ENCODE results near the gene TNFSF8. TPM values are rescaled to one million over a fixed set of nuclear protein-coding genes. Genes with fewer than 3 reads are reported as not detected.

The TNFSF8 gene
- total RNA-seq, 1 experiment from 2014 or later = not detected

DNA sequence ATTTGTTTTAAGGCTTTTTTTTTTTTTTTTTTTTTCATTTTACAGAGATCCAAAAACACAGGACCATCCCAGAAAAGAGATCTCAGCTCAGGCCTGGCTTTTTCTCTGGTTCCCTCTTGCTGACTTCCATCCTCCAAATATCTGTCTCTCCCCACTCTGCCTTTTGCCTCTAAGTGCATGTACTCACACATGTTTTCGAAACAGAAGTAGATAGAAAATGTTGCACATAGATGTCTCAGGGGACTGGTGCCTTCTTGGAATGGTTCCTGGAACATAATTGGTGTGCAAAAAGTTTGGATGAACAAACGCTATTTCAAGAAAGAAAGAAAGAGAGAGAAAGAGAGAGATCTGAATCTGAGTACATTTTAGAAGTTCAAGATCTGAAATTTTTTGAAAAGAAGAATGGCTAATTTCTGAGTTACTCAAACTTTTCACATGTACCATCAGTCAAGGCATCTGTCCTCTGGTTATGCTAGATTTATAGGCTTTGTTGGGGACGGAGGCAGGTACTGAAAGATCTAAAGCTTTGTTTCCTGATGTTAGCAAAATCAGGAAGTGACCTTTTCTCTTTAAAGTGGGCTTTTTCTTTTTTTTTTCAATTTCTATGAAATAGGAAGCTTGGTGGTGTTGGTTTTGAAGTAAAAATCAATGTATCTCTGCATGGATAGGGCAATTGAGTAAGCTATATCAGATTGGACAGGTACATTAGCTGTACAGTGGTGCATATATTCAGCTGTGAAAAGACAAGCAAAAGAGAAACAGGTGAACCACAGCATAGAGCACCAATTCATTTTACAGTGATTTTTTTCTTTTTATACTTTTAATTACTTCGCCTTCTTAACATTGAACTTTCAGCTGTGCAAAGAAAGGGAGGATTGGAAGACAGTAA, 8.5 kb upstream of the TNFSF8 start:
- in situ Hi-C loops (cut with HindIII; ENCODE audit: low pct_unique_long_range_greater_than_20kb, low sequenced_read_pairs) = no loop called here
- no peak for DNase-seq (ENCODE audit: low read depth)

DNA sequence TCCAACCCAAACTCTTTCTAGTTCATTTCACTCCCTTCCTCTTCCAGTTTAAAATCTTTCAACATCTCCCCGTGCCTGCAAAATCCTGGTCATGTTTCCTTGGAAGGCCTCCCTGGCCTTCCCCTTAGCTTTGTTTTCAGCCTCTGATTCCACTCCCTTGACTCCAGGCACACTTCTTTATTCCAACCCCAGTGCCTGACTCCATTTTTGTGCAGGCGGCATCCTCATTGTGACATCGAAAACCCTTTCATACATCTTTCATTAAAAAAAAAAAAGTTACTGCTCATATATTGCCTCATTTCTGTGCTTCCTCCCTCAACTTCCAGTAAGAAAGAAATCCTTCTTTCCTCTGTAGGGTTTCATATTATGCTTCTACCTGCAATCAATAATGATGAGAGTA, 7.1 kb upstream of the TNFSF8 start:
- DNase-seq (ENCODE audit: low read depth) = no peak
- in situ Hi-C loops (cut with HindIII; ENCODE audit: low pct_unique_long_range_greater_than_20kb, low sequenced_read_pairs) = no loop called here

DNA sequence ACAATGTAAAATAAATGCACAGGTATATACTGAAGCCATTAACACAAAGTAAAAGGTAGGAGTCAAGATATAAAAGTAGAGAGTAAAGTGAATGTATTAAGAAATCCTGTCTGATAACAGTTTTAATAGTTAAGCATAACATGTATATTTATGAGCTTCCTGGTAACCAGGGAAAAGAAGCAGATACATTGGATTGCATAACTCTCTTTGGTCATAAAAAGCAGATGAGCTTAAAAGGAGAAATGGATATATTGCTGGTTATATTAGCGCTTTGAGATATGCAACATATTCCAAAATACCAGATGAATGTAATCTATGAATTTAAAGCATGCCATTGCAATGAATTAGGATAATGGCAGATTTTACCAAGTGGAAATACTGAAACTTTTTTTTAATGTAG, 6.2 kb upstream of the TNFSF8 start:
- in situ Hi-C loops (cut with HindIII; ENCODE audit: low pct_unique_long_range_greater_than_20kb, low sequenced_read_pairs) = no loop called here
- no peak for DNase-seq (ENCODE audit: low read depth)

DNA sequence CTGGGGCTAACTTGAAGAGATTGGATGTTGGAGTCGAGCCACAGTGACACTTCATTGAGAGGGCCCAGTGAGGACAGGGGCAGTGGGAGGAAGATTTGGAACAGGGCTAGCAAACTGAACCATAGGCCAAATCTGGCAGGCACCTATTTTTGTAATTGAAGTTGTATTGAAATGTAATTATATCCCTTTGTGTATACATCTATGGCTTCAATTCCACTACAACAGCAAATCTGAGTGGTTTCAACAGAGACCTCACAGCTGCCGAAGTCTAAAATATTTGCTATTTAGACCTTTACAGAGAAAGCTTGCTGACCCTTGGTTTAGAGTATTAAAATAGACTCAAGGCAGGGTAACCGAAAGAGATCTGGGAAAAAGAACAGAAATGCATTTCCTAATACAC, 4.7 kb upstream of the TNFSF8 start:
- no peak for DNase-seq (ENCODE audit: low read depth)
- in situ Hi-C loops (cut with HindIII; ENCODE audit: low pct_unique_long_range_greater_than_20kb, low sequenced_read_pairs) = no loop called here

DNA sequence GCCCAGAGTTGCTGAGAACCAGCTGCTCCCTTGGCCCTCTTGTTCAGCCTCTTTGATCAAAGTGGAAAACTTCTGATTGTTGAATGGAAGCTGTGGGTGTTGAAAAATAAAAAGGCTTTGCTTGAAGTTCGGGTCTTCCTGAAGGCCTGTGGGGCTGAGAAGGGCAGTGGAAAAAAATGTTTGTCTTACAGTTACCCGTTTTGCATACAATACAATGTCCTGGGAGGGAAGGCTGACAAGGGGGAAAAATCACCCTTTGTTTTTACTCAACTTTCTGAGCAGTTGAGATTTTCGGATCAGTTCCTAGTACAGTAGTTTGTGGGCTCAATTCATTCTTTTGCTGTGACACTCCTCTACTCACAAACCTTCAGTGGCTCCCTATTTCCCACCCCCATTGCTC, 2.1 kb upstream of the TNFSF8 start:
- in situ Hi-C loops (cut with HindIII; ENCODE audit: low pct_unique_long_range_greater_than_20kb, low sequenced_read_pairs) = no loop called here
- DNase-seq (ENCODE audit: low read depth) = no peak

DNA sequence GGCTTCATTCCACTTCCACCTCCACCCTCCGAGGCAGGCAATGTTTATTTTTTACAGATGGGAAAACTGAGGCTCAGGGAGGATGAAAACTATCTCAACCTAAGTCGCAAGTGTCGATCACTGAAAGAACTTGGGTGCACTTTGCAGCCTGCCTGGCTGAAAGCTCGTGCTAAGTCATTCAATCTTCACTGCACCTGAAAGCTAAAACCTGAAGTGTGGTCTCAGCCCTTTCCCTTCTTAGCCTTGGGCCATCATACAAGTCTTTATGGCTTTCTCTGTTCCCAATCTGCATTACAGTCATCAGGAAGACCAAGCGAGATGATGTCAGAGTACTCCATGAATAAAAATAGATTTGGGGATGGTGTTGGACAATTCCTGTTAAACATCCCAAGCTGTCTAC, 1.0 kb upstream of the TNFSF8 start:
- in situ Hi-C loops (cut with HindIII; ENCODE audit: low pct_unique_long_range_greater_than_20kb, low sequenced_read_pairs) = no loop called here
- DNase-seq (ENCODE audit: low read depth) = no peak

DNA sequence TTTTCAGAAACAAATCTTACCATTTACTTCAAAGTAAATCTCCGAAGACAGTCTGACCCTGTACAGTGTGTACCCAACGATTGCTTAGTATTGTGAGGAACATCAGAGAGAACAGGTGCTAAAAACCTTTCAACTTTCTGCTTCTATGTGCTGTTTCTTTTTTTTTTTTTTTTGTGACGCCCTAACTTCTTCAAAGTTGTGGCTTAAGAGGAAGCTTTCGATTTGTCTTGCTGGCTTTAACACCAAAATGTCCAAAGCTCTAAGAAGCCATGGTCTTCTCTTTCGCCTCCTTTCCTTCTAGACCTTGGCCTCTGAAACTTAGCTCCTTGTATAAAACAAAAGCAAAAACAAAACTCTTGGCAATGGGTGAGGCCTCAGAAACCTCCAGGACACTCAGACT, 1.2 kb downstream of the TNFSF8 start:
- in situ Hi-C loops (cut with HindIII; ENCODE audit: low pct_unique_long_range_greater_than_20kb, low sequenced_read_pairs) = no loop called here
- no peak for DNase-seq (ENCODE audit: low read depth)

DNA sequence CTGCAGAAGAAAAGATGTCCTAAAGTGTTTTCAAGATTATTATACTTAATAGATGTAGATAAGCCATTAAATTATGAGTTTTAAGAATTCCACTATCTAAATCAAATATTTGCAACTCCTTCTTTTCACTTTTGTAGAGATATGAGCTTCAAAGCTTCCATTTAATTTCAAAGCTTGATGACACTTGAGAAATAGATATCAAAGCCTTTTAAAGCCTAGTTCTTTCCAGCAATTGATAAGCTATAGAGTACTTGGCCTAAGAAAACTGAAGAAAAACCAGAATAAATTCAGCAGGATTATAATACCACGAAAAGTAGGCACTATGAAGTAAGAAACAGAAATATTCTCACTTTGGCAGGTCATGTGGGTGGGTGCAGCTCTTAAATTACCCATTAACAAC, 1.7 kb downstream of the TNFSF8 start:
- no peak for DNase-seq (ENCODE audit: low read depth)
- in situ Hi-C loops (cut with HindIII; ENCODE audit: low pct_unique_long_range_greater_than_20kb, low sequenced_read_pairs) = no loop called here

DNA sequence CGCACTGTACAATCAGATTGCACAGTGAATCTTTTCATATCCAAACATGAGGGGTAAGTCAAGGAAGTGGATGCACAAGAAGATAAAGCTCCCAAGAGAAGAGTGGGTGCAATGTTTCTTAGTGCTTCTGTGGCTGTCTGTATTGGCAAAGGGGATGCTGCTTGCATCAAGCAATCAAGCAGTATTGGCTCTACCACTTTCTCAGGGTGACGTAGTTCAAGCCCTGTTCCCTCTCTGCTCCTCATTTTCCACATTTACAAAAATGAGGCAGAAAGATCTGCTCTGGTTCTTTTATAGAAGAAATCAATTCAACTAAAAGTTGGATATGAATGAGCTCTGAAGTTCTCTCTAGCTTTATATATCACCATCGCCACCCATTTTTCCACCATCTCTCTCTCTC, 2.3 kb downstream of the TNFSF8 start:
- in situ Hi-C loops (cut with HindIII; ENCODE audit: low pct_unique_long_range_greater_than_20kb, low sequenced_read_pairs) = no loop called here
- no peak for DNase-seq (ENCODE audit: low read depth)

DNA sequence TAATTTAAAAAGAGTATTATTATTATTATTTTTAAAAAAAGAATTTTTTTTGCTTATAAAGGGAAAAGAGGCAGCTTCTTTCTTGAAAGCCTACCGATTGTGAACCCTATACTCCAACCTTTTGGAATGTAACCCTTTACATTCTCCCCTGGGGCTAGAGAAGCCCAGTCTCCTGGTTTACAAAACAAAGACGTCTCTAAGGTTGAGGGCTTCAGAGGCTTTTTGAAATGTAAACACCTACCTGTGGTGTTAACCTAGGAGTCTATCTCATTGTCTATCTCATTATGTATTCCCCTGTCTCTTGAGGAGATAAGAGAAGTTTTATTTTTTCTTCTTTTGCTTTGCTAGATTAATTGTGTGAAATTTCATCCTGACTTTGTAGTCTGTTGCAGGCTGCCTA, 4.7 kb downstream of the TNFSF8 start:
- no peak for DNase-seq (ENCODE audit: low read depth)
- in situ Hi-C loops (cut with HindIII; ENCODE audit: low pct_unique_long_range_greater_than_20kb, low sequenced_read_pairs) = no loop called here

DNA sequence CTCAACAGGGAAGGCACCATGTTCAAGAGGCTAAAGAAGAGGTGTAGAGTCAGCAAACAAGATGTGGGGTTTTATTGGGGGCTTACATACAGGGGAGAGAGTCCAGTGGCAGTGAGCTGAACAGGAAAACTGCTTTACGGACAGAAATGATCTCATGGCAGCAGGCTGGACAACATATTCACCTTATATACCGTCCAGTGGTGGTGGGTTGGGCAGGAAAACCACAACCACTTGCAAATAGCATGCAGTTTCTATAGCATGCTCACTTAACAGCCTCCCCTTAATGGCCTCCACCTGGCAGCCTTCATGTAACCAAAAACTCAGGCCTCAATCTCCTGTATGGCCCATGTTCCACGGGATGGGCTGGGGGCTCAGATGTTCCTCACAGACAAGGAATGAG, 5.4 kb downstream of the TNFSF8 start:
- in situ Hi-C loops (cut with HindIII; ENCODE audit: low pct_unique_long_range_greater_than_20kb, low sequenced_read_pairs) = no loop called here

DNA sequence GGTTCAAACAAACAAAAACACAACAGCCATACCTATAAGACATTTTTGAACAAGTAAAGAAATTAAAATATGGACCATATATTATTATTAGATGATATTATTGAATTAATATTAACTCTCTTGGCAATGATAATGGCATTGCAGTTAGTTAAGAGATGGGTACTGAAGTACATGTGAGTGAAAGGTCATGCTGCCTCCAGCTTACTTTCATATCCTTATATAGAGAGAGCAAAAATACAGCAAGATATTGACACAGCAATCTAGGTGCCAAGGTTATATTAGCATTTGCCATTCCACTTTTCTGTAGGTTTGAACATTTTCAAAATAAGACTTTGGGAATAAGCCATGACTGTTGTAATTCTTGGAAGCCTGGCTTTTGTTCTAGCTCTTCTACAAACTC, 6.1 kb downstream of the TNFSF8 start:
- in situ Hi-C loops (cut with HindIII; ENCODE audit: low pct_unique_long_range_greater_than_20kb, low sequenced_read_pairs) = no loop called here

More for the DNA sequence above, 5.4 kb downstream of the TNFSF8 start:
- DNase-seq (ENCODE audit: low read depth) = no peak

DNA sequence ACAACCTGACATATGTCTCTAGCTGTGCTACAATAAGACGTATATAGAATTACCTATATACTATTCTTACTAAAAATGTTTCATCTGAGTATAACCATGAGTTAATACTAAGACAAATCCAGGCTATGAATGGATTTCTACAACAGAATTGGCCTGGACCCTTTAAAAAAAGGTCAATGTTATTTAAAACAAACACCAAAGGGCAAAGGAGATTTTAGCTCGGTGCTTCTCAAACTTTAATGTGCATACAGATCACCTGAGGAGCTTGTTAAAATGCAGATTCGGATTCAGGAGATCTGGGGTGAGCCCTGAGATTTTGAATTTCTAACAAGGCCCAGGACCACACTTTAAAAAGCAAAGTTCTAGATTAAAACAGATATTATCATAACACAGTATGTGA, 6.5 kb downstream of the TNFSF8 start:
- no peak for DNase-seq (ENCODE audit: low read depth)
- in situ Hi-C loops (cut with HindIII; ENCODE audit: low pct_unique_long_range_greater_than_20kb, low sequenced_read_pairs) = no loop called here

More for the DNA sequence above, 6.1 kb downstream of the TNFSF8 start:
- no peak for DNase-seq (ENCODE audit: low read depth)

DNA sequence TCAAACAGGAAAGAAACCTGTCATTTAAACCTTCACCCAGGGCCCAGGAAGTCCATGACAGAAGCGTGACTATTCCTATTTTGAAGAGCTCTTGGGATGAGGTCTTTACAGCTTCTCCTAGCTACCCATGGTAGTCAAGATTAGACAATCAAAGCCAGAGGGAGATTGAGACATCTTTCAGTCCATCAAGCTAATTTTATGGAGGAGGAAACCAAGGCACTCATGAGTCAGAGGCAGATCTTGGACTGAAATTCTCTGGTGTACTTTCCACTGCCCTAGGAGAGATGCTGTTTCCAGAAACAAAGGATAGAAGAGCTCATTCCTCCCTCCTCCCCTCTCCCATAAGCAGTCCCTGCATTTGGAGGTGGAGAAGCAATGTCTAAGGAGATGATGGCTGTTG, 9.2 kb downstream of the TNFSF8 start:
- DNase-seq (ENCODE audit: low read depth) = no peak
- in situ Hi-C loops (cut with HindIII; ENCODE audit: low pct_unique_long_range_greater_than_20kb, low sequenced_read_pairs) = no loop called here

DNA sequence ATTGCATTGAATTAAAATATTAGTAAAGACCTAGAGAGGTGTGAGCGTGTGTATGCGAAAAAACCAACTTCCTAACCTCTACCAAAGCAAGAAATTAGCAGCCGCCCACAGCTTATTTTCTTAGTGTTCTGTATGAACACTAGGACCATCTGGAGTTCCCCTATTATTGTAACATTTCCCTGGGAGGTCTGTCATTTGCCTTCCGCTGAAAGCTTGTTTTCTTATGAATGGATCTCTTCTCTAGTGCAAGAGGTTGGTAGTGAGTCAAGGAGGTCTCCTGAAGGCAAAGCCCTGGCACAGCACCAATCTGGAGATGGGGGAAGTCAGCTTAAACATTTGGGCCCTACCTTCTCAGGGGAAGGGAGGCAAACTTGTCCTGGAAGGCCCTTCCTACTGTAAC, 10.8 kb downstream of the TNFSF8 start:
- in situ Hi-C loops (cut with HindIII; ENCODE audit: low pct_unique_long_range_greater_than_20kb, low sequenced_read_pairs) = no loop called here
- no peak for DNase-seq (ENCODE audit: low read depth)

DNA sequence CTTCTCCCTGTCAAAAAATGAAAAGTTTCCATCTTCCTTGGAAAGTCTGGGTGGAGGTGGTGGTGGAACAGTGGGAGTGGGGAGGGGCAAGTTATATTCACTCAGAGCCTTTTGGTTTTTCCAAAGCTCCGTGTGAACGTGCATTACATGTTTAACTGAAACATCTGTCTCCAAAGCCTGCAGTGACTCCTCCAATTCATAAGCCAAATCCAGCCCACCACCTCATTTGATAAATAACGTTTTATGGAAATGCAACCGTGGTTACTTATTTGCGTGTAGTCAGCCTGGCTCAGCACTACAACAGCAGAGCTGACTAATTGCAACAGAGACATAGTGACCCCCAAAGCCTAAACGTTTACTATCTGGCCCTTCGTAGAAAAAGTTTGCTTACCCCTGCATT, 13.9 kb downstream of the TNFSF8 start:
- no peak for DNase-seq (ENCODE audit: low read depth)
- in situ Hi-C loops (cut with HindIII; ENCODE audit: low pct_unique_long_range_greater_than_20kb, low sequenced_read_pairs) = no loop called here

DNA sequence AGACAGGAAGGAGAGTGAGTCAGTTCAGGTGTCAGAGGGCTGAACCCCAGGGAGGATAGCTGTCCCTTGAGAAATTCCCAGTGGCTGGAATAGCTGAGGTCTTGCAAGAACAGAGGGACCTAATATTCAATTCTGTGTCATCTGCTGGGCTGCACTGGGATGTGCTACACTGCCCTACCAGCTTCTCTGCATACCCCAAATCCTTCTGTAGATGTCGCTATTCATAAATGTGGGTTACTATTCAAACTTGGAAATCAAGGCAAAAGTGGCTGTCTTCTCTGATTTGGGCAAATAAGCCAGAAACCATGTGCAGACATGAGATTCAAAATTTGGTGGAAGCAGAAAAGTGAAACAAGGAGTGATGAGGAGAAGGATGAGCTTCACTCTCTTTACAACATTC, 16.3 kb downstream of the TNFSF8 start:
- in situ Hi-C loops (cut with HindIII; ENCODE audit: low pct_unique_long_range_greater_than_20kb, low sequenced_read_pairs) = no loop called here

DNA sequence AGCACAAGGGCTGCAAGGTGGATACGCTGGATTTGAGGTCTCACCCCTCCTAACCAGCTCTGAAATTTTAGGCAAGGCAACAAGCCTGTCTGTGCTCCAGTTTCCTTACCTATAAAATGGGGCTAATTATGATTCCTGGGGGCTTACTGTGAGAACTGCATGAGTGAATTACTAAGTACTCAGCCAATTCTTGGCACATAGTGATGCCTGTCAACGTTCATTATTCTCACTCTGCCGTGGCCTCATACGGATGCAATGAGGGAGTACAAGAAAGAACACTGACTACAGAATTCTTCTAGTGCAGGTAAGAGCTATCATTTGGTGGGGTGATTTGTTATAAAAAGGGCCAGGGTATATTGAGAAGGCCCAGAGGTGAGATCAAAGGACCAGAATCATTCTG, 16.7 kb downstream of the TNFSF8 start:
- in situ Hi-C loops (cut with HindIII; ENCODE audit: low pct_unique_long_range_greater_than_20kb, low sequenced_read_pairs) = no loop called here
- no peak for DNase-seq (ENCODE audit: low read depth)

More for the DNA sequence above, 16.3 kb downstream of the TNFSF8 start:
- DNase-seq (ENCODE audit: low read depth) = no peak

DNA sequence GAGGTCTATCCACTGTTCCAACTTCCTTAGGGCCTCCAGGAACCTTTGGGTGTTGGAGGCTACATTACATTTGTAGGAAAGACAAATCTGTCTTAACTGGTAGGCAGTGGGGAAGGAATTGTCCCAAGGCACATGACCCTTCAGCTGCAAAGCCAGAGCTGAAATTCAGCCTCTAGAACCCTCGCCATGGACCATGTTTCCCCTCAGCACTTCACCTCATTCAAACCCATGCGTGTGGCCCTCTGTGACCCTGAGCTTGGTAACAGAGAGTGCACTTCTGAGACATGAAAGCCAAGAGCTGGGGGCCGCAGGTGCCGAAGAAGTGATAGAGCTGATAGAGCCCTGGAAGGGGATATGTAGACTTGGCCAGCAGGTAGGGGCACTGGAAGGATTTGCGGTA, 17.2 kb downstream of the TNFSF8 start:
- DNase-seq (ENCODE audit: low read depth) = no peak
- in situ Hi-C loops (cut with HindIII; ENCODE audit: low pct_unique_long_range_greater_than_20kb, low sequenced_read_pairs) = no loop called here

DNA sequence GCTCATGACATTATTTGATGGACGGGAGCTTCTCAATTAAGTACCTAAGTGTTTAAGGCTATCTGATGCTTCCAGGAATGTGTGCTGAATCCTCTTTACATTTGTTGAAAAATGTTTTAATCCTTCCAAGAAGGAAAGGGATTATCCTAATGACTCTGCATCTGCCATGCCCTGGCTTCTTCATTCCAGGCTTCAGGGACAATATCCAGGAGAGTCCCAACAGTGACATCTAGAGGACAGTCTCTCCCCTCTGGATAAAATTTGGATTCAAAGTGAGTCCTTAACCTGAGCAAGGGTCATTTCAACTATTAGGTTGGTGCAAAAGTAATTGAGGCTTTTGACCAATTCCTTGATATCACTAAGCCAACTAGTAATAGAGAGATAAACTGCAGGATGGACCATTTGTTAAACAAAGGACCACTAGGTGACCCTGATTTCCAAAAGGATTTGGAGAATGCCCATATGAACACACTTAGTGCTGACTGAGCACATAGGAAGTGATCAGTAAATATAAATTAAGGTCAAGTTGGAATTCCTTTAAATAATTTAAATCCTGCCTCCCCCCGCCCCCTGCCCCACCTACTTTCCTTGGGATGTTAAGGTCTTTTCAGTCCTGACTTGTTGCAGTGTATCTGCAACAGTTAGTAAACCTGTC, 19.1 kb downstream of the TNFSF8 start:
- DNase-seq (ENCODE audit: low read depth) = peak; percentile 70
- in situ Hi-C loops (cut with HindIII; ENCODE audit: low pct_unique_long_range_greater_than_20kb, low sequenced_read_pairs) = no loop called here

Measured in Caki2 (cell line).